Measurements from ENCODE around the gene FAM200B.

The FAM200B gene

GRCh38 chr4:15681372-15682241, at the start of gene FAM200B:
TSS of gene FAM200B (plus strand) at chr4:15681827. CDS start at chr4:15686978, 5,151 bp downstream.
- DNase-seq (ENCODE audit: extremely low read depth in 1 of 2, low read depth in 1 of 2) = peak; percentile 97

- DNase-seq (ENCODE audit: extremely low read depth in 1 of 2, low read depth in 1 of 2) = no peak
Measured at GRCh38 chr4:15636818-15637217, 44.8 kb upstream of the FAM200B start.

GRCh38 chr4:15638418-15638817, 43.2 kb upstream of the FAM200B start:
- DNase-seq (ENCODE audit: extremely low read depth in 1 of 2, low read depth in 1 of 2) = no peak

GRCh38 chr4:15648600-15648999, 33.0 kb upstream of the FAM200B start:
- no peak for DNase-seq (ENCODE audit: extremely low read depth in 1 of 2, low read depth in 1 of 2)

- DNase-seq (ENCODE audit: extremely low read depth in 1 of 2, low read depth in 1 of 2) = peak in 1 of 2 donors; percentile 35
Measured at GRCh38 chr4:15649914-15650545, 31.6 kb upstream of the FAM200B start.

- no peak for DNase-seq (ENCODE audit: extremely low read depth in 1 of 2, low read depth in 1 of 2)
Measured at GRCh38 chr4:15651676-15652075, 30.0 kb upstream of the FAM200B start.

GRCh38 chr4:15652191-15652590, 29.4 kb upstream of the FAM200B start:
- DNase-seq (ENCODE audit: extremely low read depth in 1 of 2, low read depth in 1 of 2) = no peak

- DNase-seq (ENCODE audit: extremely low read depth in 1 of 2, low read depth in 1 of 2) = no peak
Measured at GRCh38 chr4:15652841-15653240, 28.8 kb upstream of the FAM200B start.

GRCh38 chr4:15653420-15653819, 28.2 kb upstream of the FAM200B start:
- DNase-seq (ENCODE audit: extremely low read depth in 1 of 2, low read depth in 1 of 2) = no peak

GRCh38 chr4:15653864-15654592, 27.6 kb upstream of the FAM200B start:
- no peak for DNase-seq (ENCODE audit: extremely low read depth in 1 of 2, low read depth in 1 of 2)

GRCh38 chr4:15654593-15655222, 26.9 kb upstream of the FAM200B start:
- DNase-seq (ENCODE audit: extremely low read depth in 1 of 2, low read depth in 1 of 2) = peak; percentile 11 to 26

- peak; percentile 65 to 70 for DNase-seq (ENCODE audit: extremely low read depth in 1 of 2, low read depth in 1 of 2)
Measured at GRCh38 chr4:15655223-15656037, 26.2 kb upstream of the FAM200B start, which contains the start of gene FBXL5. TSS of gene FBXL5 (minus strand) at chr4:15655357. CDS start at chr4:15655287, 70 bp downstream.

- DNase-seq (ENCODE audit: extremely low read depth in 1 of 2, low read depth in 1 of 2) = no peak
Measured at GRCh38 chr4:15656038-15656470, 25.6 kb upstream of the FAM200B start.

- DNase-seq (ENCODE audit: extremely low read depth in 1 of 2, low read depth in 1 of 2) = no peak
Measured at GRCh38 chr4:15657366-15657765, 24.3 kb upstream of the FAM200B start.

GRCh38 chr4:15658136-15658770, 23.4 kb upstream of the FAM200B start:
- DNase-seq (ENCODE audit: extremely low read depth in 1 of 2, low read depth in 1 of 2) = no peak

- no peak for DNase-seq (ENCODE audit: extremely low read depth in 1 of 2, low read depth in 1 of 2)
Measured at GRCh38 chr4:15658781-15659180, 22.8 kb upstream of the FAM200B start.

- peak in 1 of 2 donors; percentile 10 for DNase-seq (ENCODE audit: extremely low read depth in 1 of 2, low read depth in 1 of 2)
Measured at GRCh38 chr4:15659768-15660570, 21.7 kb upstream of the FAM200B start.

- DNase-seq (ENCODE audit: extremely low read depth in 1 of 2, low read depth in 1 of 2) = no peak
Measured at GRCh38 chr4:15665753-15666365, 15.8 kb upstream of the FAM200B start.
